GM18909 (cell line): ENCODE data around the gene PTGER4.

Source experiments
- ATAC-seq: cut with Tn5 transposase; IDR thresholded peaks from one replicate; pipeline ENCODE4 v1.9.1; 2021; ENCODE audit warnings: mild to moderate bottlenecking; ENCODE audit not compliant: unreplicated experiment, poor library complexity

The PTGER4 gene

DNA sequence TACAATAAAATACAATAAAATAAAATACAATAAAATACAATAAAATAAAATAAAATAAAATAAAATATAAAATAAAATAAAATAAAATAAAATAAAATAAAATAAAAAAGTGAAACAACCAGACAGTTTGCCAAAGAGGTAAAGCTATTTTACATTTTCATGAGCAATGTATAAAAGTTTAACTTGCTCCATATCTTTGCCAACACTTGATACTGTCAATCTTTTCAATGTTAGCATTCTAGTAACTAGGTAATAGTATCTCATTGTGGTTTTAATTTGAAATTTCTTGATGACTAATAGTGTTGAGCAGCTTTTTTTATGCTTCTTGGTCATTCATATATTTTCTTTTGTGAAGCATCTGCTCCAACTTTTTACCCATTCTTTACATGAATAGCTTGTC, 58.8 kb downstream of the PTGER4 start:
- ATAC-seq: no peak
